ENCODE results near the gene FUOM. TPM values are rescaled to one million over a fixed set of nuclear protein-coding genes. Genes with fewer than 3 reads are reported as not detected.

Gene FUOM
- total RNA-seq, 1 experiment from 2014 or later: 33.3 TPM

DNA sequence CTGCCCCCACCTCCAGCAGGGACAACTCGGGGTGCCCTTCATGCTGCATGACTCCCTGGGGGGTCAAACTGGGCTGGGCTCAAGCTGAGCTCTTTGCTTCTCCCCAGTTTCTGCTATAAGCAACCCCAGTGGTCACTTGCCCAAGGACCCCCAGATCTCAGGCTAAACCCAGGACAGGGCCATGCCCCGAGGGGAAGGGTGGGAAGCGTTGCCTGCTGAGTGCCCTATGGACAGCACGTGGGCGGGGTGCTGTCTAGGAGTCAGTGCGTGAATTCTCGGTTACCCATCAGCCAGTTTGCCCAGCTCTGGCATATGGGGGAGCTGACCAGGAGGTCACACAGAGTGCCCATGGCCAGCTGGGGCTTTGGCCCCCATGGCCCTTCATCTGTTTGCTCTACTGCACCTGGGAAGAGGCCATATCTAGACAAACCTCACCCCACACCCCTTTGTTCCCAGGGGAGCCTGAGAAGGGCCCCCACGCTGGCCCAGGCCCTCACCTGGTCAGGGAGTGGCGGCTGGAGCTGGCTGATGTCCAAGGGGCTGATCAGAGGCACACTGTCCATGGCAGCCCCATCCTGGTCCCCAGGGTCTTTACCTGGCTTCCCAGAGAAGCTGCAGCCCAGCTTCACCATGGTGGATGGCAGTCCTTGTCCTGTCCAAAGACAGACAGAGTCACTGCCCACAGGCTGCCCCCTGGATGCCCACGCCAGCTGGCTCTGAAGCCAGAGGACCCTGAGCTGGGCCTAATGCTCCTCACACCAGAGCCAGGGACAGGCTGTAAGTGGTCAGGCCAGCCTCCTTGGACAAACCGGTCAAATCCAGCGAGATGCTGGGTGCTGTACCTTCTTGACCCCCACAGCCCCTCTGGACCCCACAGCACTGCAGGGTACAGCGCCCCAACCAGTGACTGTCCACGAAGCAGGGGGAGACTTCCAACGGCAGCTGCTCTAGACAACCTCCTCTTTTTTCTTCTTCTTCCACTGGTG is 29.2 kb downstream of the FUOM start:
- H2AFZ ChIP-seq (ENCODE audit: low read length): no peak overlapping the region
- H3K9me2 ChIP-seq (replicated peaks; ENCODE audit: low read length): no peaks in the 10 kb centered on the region
- H3K4me2 ChIP-seq (ENCODE audit: low read length): no peak overlapping the region
- ChIA-PET CTCF (interaction anchor here (0.6 kb wide), 1 partner anchor 15 kb away, joined by 4 read pairs; no protein-coding TSS in a partner anchor), POLR2A (ENCODE audit: unreplicated experiment) (no interaction called here)
- TF ChIP-seq, protein P1, sequence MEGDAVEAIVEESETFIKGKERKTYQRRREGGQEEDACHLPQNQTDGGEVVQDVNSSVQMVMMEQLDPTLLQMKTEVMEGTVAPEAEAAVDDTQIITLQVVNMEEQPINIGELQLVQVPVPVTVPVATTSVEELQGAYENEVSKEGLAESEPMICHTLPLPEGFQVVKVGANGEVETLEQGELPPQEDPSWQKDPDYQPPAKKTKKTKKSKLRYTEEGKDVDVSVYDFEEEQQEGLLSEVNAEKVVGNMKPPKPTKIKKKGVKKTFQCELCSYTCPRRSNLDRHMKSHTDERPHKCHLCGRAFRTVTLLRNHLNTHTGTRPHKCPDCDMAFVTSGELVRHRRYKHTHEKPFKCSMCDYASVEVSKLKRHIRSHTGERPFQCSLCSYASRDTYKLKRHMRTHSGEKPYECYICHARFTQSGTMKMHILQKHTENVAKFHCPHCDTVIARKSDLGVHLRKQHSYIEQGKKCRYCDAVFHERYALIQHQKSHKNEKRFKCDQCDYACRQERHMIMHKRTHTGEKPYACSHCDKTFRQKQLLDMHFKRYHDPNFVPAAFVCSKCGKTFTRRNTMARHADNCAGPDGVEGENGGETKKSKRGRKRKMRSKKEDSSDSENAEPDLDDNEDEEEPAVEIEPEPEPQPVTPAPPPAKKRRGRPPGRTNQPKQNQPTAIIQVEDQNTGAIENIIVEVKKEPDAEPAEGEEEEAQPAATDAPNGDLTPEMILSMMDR (conservative IDR thresholded peaks at IDR 0.05; ENCODE audit: low read depth, low read length): no peak
- no peak for TF ChIP-seq EZH2 (IDR thresholded peaks at IDR 0.05; ENCODE audit: low read length, unreplicated experiment)
- TF ChIP-seq EZH2phosphoT487 (IDR thresholded peaks at IDR 0.05; ENCODE audit: borderline replicate concordance, low read length): no peak
- DNase-seq: no peak
- H3K27ac ChIP-seq (ENCODE audit: low read length): no peak overlapping the region
- H3K27me3 ChIP-seq (ENCODE audit: low read length): peaks cover 11% of the 10 kb centered on the region; the same call in 1 of the 2 replicates
- no peaks in the 10 kb centered on the region for H3K79me2 ChIP-seq (ENCODE audit: low read length)
- intact Hi-C loops (cut with micrococcal nuclease): loop anchor here (10.0 kb wide), 1 partner anchor 176 kb away; no protein-coding TSS in a partner anchor
- no TSS peak for BruUV-seq (replicated peaks)
- peaks cover 15% of the 10 kb centered on the region for H3K4me1 ChIP-seq (ENCODE audit: insufficient read depth, low read length)
- H3K9me3 ChIP-seq (ENCODE audit: low read length): no peaks in the 10 kb centered on the region
- H3K9ac ChIP-seq (ENCODE audit: low read length): no peak overlapping the region
- no peaks in the 10 kb centered on the region for H3K36me3 ChIP-seq (ENCODE audit: low read depth, low read length)
- no peak for ATAC-seq
- no peak overlapping the region for H3K4me3 ChIP-seq (ENCODE audit: low read length)
- H3F3A ChIP-seq (ENCODE audit: low read length, unreplicated experiment): peaks cover 4% of the 10 kb centered on the region
- no peaks in the 10 kb centered on the region for H4K20me1 ChIP-seq (ENCODE audit: low read length)

DNA sequence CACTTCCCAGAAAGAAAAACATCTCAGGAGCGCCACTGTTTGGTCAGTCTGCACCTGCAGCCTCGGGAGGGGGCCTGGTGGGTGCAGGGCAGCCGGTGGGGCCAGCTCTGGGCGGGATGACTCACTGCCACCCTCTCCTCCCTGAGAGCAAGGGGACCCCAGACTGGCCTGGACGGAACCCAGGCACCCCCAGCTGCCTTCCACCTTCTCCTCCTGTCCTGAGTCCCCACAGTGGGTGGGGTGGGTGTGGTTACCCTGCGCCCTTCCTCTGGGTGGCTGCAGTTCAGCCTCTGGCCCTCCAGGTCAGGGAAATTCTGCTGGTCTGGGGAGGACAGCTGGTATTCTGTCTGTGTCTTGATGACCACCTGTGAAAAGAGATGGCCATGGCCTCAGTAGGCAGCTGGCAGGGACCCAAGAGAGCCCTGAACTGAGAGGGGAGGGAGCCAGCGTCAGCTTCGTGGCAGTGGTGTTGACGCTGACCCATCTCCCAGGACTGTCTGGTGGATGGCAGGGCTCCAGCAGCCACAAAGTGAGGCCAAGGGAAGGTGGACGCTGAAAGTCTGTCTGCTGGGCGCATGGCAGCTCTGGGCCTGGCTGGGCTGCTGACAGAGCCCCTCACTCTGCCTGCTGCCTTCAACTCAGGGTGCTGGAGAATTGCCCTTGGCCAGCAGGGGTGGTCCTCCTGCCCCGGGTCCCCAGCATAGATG is 30.0 kb downstream of the FUOM start:
- POLR2A ChIA-PET (ENCODE audit: unreplicated experiment): no interaction called here
- no peaks in the 10 kb centered on the region for H3K36me3 ChIP-seq (ENCODE audit: low read depth, low read length)
- intact Hi-C loops (cut with micrococcal nuclease): loop anchor here (10.0 kb wide), 1 partner anchor 177 kb away; no protein-coding TSS in a partner anchor
- no peak overlapping the region for H3K27ac ChIP-seq (ENCODE audit: low read length)
- no peaks in the 10 kb centered on the region for H3K79me2 ChIP-seq (ENCODE audit: low read length)
- H3K4me1 ChIP-seq (ENCODE audit: insufficient read depth, low read length): peaks cover 15% of the 10 kb centered on the region
- peaks cover 4% of the 10 kb centered on the region for H3F3A ChIP-seq (ENCODE audit: low read length, unreplicated experiment)
- H3K27me3 ChIP-seq (ENCODE audit: low read length): peaks cover 11% of the 10 kb centered on the region; the same call in 1 of the 2 replicates
- H2AFZ ChIP-seq (ENCODE audit: low read length): no peak overlapping the region
- DNase-seq (peak; percentile 13), ATAC-seq (no peak; the same call in 1 of the 2 replicates)
- no peaks in the 10 kb centered on the region for H4K20me1 ChIP-seq (ENCODE audit: low read length)
- no TSS peak for BruUV-seq (replicated peaks)
- TF ChIP-seq EZH2phosphoT487 (IDR thresholded peaks at IDR 0.05; ENCODE audit: borderline replicate concordance, low read length) (no peak), EZH2 (IDR thresholded peaks at IDR 0.05; ENCODE audit: low read length, unreplicated experiment) (no peak)
- TF ChIP-seq, protein P1 (conservative IDR thresholded peaks at IDR 0.05; ENCODE audit: low read depth, low read length): peak; percentile 35; the same call in 1 of the 2 replicates
- H3K4me2 ChIP-seq (ENCODE audit: low read length): peak overlapping the region; percentile 56
- no peaks in the 10 kb centered on the region for H3K9me2 ChIP-seq (replicated peaks; ENCODE audit: low read length)
- H3K9ac ChIP-seq (ENCODE audit: low read length): no peak overlapping the region
- H3K9me3 ChIP-seq (ENCODE audit: low read length): no peaks in the 10 kb centered on the region
- CTCF ChIA-PET: interaction anchor here (1.3 kb wide), 1 partner anchor 14 kb away, joined by 4 read pairs; no protein-coding TSS in a partner anchor
- H3K4me3 ChIP-seq (ENCODE audit: low read length): no peak overlapping the region
